HG03175 (cell line): ENCODE results near the gene METRNL.
"Not testable (repeated sequence)": the region's sequence is repeated elsewhere in the genome, so short reads cannot be mapped to it uniquely, and the experiment has no call there.

Source experiments
- ATAC-seq: cut with Tn5 transposase; IDR thresholded peaks from one replicate; pipeline ENCODE4 v1.9.1; 2021; ENCODE audit warnings: mild to moderate bottlenecking, moderate library complexity; ENCODE audit not compliant: unreplicated experiment

METRNL gene

GRCh38 chr17:83051396-83052240 is 27.8 kb upstream of the METRNL start:
- ATAC-seq, result peak; percentile 91

GRCh38 chr17:83052241-83052564 is 27.2 kb upstream of the METRNL start:
- ATAC-seq, result no peak

- no peak for ATAC-seq
Measured at GRCh38 chr17:83053021-83053681, 26.3 kb upstream of the METRNL start.

DNA sequence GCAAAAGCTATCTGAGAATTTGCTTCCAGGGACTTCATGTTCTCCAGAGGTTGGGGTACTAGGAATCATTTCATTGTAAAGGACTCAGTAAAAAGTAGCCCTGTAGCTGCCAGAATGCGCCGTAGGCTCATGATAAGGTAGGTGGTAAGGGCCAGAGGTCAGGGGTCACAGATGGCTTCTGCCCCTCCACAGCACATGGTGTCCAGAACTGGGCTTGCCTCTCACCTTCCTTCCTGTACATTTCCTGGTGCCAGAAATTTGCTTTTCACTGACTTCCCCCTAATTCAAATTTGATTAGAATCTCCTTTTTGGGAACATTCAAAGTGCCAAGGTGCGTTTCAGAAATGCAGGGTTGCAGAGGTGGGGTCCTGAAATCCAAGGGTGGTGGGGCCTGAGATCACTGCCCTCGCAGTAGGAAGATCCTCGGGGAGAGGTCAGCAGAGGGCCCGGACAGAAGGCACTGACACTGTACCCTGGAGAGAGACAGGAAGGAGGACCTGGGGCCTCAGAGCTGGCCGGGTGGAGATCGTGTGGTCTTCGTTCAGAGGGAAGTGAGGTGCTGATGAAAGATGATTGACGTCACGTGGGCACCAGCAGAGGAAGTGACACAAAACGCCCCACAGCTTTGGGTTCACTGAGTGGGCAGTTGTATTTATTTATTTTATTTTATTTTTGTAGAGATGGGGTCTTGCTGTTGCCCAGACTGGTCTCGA is 25.5 kb upstream of the METRNL start:
- no peak for ATAC-seq

DNA sequence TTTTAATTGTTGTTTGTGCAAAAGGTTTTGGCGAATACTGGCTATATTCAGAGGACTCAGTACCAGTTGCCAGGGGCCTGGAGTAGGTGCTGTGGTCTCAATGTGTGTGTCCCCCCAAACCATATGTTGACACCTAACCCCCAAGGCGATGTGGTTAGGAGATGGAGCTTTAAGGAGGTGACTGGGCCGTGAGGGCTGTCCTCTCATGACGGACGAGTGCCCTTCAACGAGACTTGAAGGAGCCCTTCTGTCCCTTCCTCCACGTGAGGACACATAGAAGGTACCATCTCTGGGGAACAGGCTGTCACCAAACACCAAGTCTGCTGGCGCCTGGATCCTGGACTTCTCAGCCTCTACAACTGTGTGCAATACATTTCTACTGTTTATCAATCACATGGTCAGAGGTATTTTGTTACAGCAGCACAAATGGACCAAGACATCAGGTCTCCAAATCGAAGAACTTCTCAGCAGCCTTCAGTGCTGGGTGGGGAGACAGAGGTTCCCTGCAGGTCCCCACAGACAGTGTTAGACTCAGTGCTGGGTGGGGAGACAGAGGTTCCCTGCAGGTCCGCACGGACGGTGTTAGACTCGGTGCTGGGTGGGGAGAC is 24.8 kb upstream of the METRNL start:
- ATAC-seq, result no peak

DNA sequence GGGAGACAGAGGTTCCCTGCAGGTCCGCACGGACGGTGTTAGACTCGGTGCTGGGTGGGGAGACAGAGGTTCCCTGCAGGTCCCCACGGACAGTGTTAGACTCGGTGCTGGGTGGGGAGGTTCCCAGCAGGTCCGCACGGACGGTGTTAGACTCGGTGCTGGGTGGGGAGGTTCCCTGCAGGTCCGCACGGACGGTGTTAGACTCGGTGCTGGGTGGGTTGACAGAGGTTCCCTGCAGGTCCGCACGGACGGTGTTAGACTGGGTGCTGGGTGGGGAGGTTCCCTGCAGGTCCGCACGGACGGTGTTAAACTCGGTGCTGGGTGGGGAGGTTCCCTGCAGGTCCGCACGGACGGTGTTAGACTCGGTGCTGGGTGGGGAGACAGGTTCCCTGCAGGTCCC is 24.2 kb upstream of the METRNL start:
- ATAC-seq, result not testable (repeated sequence)

- no peak for ATAC-seq
Measured at GRCh38 chr17:83055911-83056582, 23.4 kb upstream of the METRNL start.

GRCh38 chr17:83056583-83057396 is 22.6 kb upstream of the METRNL start:
- no peak for ATAC-seq

DNA sequence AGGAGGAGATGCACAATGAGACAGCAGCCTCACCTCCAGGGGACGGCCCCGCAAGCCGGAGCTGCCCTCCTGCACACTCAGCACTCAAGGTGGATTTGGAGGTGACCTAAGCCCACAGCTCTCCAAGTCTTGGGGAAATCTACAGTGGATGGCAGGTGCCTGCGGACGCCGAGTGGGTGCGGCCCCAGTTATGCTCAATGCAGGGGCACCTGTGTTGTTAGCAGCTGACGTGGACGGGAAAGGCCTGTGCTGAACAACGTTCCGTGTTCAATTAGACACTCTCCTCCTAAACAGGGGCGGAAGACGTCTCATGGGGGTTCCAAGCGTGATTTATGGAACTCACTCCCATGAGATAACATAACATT is 22.0 kb upstream of the METRNL start:
- no peak for ATAC-seq

GRCh38 chr17:83057793-83058265 is 21.6 kb upstream of the METRNL start:
- no peak for ATAC-seq

GRCh38 chr17:83058266-83058798 is 21.1 kb upstream of the METRNL start:
- ATAC-seq, result no peak

DNA sequence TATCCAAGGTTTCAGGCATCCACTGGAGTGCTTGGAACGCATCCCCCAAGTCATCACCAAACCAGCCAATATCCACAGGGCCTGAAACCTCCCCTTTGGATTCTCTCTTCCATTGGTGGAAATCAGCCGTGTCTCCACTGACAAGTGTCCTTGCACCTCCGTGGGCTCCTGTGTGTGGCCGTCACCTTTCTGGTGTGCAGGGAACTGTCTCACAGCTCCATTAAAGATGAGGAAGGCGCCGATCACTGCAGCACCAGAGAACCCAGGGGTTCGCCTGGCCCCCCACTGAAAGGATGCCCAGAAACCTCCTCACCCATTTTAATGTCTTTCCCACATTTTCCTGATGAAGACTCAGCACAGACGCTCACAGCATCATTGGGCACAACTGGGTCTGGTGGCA is 17.8 kb upstream of the METRNL start:
- no peak for ATAC-seq

GRCh38 chr17:83062011-83062817 is 17.2 kb upstream of the METRNL start:
- ATAC-seq, result no peak

DNA sequence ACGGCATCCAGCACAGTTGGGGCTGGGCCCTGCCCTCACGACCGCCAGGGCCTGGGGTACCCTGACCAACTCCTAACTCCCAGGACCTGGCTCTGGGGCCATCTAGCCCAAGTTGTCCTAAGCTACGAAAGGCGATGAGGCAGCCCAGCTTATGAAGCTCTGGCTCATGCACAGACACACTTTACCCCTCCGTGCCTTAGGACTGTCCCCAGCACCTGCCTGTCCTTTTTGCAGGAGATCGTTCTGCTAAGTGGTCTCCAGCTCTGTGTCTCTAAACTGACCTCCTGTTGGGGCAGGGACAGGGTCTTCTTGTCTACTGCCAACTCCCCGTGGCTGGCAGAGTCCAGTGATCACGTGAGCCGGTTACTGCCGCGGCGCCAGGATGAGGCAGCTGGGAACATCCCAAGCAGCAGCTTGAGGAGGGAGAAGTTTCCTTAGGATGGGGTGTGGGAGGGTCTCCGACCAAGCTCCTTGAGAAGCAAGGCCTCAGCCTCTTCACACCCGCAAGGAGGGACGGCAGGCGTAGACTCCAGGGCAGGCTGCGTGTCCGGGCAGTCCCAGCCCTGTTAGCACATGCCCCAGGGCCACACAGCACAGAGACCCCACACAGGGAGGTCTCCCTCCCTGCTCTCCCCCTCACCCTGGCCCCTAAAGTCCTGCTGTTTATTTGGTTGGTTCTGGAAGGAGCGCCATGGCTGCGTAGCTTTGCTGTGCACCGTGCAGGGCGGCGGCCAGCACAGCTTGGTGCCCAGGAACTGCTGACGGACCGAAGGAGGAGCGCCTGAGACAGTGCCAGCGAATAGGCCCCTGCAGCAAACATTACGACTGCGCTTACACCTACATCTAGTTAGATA is 16.4 kb upstream of the METRNL start:
- no peak for ATAC-seq

GRCh38 chr17:83064021-83064731 is 15.2 kb upstream of the METRNL start:
- no peak for ATAC-seq

DNA sequence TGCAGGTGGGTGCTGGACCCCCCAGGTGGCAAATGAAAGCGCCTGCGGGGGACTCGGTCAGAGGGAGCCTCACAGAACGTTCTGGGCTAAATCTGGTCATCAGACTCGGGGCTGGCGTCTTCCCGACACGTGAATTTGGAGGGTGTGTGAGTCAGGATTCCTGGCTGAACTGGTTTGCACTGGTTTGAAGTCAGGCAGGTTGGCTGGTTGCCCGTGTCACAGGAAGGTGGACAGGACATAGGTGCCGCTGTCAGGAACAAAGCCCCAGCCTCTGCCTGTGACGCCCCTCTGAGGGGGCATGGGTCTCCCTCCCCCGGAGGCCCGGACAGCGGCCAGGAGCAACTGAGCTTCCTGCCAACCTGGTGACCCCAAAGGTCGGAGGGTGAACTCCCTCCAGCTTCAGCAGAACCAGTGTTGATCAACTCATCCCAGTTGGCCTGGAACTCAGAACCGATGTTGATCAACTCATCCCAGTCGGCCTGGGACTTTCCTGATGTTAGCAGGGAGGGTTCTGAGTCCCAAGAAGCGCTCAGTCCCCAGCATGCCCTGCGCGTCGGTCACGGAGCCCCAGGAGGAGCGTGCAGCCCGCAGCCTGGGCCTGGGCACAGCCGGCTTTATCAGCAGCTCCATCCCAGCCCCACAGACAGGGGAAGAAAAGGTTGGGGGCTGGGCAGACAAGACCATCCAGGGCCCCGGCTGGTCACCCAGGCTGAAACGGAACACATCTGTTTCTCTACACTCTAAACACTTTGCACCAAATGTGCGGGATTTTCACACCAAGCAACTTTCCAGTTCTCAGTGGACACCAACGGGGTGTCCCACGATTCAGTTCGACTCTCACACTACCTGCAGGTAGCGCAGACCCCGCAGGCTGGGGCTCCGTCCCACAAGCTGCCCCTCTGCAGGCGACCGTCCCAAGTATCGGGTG is 14.4 kb upstream of the METRNL start:
- ATAC-seq, result no peak
